Body of pancreas (tissue), 4 donors: ENCODE results near the gene SENP2. TPM values are rescaled to one million over a fixed set of nuclear protein-coding genes. Genes with fewer than 3 reads are reported as not detected.

Source experiments
- ATAC-seq: fragments of 150-250 bp; one replicate; pipeline ENCODE4 v1.9.1; 2016
- DNase-seq, 4 donors: peaks; one replicate each; pipeline ENCODE4 v3.0.0-alpha.2; 2019
- H3K27ac ChIP-seq, 4 donors: fragments of 200-600 bp; sonication (generic); 1 replicate in 3 of 4; 2 replicates in 1 of 4; pipeline versions ENCODE4 v1.5.1 to v1.6.1; 2016 to 2019; ENCODE audit warnings: mild to moderate bottlenecking in 1 of 4, mixed read lengths in 1 of 4, moderate library complexity in 1 of 4
- H3K27me3 ChIP-seq, 2 donors: fragments of 200-600 bp; sonication (generic); one replicate each; pipeline ENCODE4 v1.6.0; 2016; ENCODE audit warnings: mild to moderate bottlenecking in 1 of 2
- H3K36me3 ChIP-seq, 2 donors: fragments of 200-600 bp; sonication (generic); replicated peaks in 1 of 2; 2 replicates each; pipeline ENCODE4 v1.5.1; 2016; ENCODE audit warnings: low read depth in 2 of 2; ENCODE audit not compliant: insufficient read depth in 1 of 2
- H3K4me1 ChIP-seq: fragments of 200-600 bp; sonication (generic); one replicate; pipeline ENCODE4 v1.6.0; 2016
- H3K4me3 ChIP-seq, 2 donors: fragments of 200-600 bp; sonication (generic); 1 replicate in 1 of 2; 2 replicates in 1 of 2; pipeline ENCODE4 v1.5.1; 2016 to 2019
- H3K9me3 ChIP-seq, 3 donors: fragments of 200-600 bp; sonication (generic); 1 replicate in 2 of 3; 2 replicates in 1 of 3; pipeline ENCODE4 v1.5.1; 2016
- POLR2A ChIP-seq, 3 donors: fragments of 450-650 bp; IDR thresholded peaks; one replicate each; pipeline ENCODE4 v1.6.1; 2016; ENCODE audit warnings: antibody characterized with exemption in 3 of 3, mild to moderate bottlenecking in 2 of 3
- WGBS, 2 donors: methylation state at CpG; one replicate each; pipeline ENCODE4 v1.1.5; 2017; 5-methylcytosine and 5-hydroxymethylcytosine counted together
- intact Hi-C: fragments of 100-400 bp; cut with DNase I; formaldehyde crosslinking; loops from one replicate; pipeline ENCODE4 v1.15.1; 2023
- total RNA-seq, 2 donors: library from RNA; depleted of rRNA; stranded (reverse); fragments of >200 nt; gene quantifications; one replicate each; pipeline ENCODE4 v1.1.0, GENCODE V29; 2016
- TF ChIP-seq, protein P1 (sequence below), 7 experiments: fragments of 450-650 bp in 4 of 7; fragments of 200-600 bp in 3 of 7; sonication (generic) in 3 of 7; IDR thresholded peaks; one replicate each; pipeline ENCODE4 v1.5.1; 2016 to 2019; ENCODE audit warnings: antibody characterized with exemption in 7 of 7

Gene SENP2
- total RNA-seq, 2 donors from 2014 or later = 4.6 to 6.7 TPM

DNA sequence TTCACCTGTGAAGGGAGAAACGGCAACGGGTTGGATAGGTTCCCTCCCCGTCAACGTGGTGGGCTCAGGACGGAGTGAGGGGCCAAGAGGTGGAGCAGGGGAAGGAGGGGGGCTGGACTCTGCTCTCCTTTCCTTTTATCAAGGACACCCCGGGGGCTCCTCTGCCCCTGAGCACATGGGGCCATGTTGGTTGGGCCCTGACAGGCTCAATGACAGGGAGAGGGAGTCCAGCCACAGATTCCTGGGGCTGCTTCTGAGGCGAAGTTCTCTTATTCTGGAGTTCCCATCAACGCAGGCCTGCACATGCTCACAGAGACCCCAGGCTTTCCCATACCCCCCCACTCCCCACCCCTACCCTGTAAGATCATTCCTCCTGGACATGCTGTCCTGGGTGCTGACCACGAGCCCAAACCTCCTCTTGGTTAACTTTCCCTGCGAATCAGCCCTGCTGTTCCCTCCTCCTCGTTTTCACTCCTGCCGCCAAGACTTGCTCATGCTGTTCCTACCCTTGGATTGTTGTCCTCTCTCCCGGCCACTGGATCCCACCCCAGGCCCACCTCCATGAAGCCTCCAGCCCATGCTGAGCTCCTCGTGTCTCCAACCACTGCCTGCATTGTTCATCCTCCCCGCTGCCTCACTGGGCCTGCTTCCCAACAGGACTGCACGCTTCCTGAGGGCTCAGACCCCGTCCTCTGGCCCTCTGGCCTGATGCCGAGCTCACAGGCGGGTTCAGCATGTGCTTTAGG lies 61.2 kb downstream of the SENP2 start:
- 82 to 88% methylated on average over 17 to 19 of the region's 19 CpGs for WGBS, 2 donors
- intact Hi-C loops = no loop called here
- TF ChIP-seq, protein P1, sequence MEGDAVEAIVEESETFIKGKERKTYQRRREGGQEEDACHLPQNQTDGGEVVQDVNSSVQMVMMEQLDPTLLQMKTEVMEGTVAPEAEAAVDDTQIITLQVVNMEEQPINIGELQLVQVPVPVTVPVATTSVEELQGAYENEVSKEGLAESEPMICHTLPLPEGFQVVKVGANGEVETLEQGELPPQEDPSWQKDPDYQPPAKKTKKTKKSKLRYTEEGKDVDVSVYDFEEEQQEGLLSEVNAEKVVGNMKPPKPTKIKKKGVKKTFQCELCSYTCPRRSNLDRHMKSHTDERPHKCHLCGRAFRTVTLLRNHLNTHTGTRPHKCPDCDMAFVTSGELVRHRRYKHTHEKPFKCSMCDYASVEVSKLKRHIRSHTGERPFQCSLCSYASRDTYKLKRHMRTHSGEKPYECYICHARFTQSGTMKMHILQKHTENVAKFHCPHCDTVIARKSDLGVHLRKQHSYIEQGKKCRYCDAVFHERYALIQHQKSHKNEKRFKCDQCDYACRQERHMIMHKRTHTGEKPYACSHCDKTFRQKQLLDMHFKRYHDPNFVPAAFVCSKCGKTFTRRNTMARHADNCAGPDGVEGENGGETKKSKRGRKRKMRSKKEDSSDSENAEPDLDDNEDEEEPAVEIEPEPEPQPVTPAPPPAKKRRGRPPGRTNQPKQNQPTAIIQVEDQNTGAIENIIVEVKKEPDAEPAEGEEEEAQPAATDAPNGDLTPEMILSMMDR (IDR thresholded peaks at IDR 0.05) = no peak
- Histone ChIP-seq H3K9me3 (no peaks in the 10 kb centered on the region), H3K4me3 (no peak overlapping the region), H3K27me3 (no peaks in the 10 kb centered on the region), H3K27ac (no peak overlapping the region), H3K36me3 (no peaks in the 10 kb centered on the region), H3K4me1 (no peaks in the 10 kb centered on the region)
- ATAC-seq (no peak), DNase-seq (no peak)

DNA sequence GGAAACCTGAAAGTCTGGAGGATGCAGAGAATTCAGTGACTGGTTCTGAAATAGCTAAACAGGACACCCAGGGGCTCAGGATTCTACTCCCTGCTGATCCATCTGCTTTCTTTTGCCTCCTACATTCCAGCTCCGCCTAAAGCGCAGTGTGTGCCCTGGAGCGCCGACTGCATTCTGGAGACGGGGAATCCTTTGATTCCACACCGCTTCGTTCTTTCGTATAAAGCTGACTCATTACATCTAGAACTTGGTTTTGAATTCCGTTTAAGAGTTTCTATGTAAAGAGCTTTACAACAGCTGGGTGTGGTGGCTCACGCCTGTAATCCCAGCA lies 61.8 kb downstream of the SENP2 start:
- intact Hi-C loops = no loop called here
- Histone ChIP-seq H3K27me3 (no peaks in the 10 kb centered on the region), H3K4me3 (no peak overlapping the region), H3K4me1 (no peaks in the 10 kb centered on the region), H3K36me3 (no peaks in the 10 kb centered on the region), H3K27ac (no peak overlapping the region), H3K9me3 (no peaks in the 10 kb centered on the region)
- DNase-seq (no peak), ATAC-seq (no peak)
- 94 to 96% methylated on average over 10 of the region's 10 CpGs for WGBS, 2 donors
- TF ChIP-seq, protein P1 (IDR thresholded peaks at IDR 0.05) = no peak
- no peak for TF ChIP-seq POLR2A (IDR thresholded peaks at IDR 0.05)

DNA sequence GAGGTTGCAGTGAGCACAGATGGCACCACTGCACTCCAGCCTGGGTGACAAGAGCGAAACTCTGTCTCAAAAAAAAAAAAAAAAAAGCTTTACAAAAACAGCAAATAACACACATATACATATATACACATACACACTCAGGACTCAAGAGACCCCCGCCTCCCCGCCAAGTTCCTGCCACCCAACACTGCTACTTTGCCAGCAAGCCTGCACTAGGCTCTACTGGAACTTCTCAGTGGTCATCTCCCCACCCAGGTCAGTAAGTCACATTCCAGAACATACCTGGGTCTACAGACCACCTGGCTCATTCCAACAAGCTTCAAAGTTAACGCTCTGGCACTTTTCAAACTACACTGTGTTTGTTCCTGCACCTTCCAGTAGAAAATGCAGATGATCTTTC lies 62.3 kb downstream of the SENP2 start:
- intact Hi-C loops = no loop called here
- Histone ChIP-seq H3K27ac (no peak overlapping the region), H3K4me1 (no peaks in the 10 kb centered on the region), H3K36me3 (no peaks in the 10 kb centered on the region), H3K27me3 (no peaks in the 10 kb centered on the region), H3K9me3 (no peaks in the 10 kb centered on the region), H3K4me3 (no peak overlapping the region)
- no peak for ATAC-seq
- TF ChIP-seq, protein P1 (IDR thresholded peaks at IDR 0.05) = no peak
- TF ChIP-seq POLR2A (IDR thresholded peaks at IDR 0.05) = no peak
- no peak for DNase-seq
- WGBS, 2 donors = 87 to 95% methylated on average over 4 of the region's 4 CpGs

DNA sequence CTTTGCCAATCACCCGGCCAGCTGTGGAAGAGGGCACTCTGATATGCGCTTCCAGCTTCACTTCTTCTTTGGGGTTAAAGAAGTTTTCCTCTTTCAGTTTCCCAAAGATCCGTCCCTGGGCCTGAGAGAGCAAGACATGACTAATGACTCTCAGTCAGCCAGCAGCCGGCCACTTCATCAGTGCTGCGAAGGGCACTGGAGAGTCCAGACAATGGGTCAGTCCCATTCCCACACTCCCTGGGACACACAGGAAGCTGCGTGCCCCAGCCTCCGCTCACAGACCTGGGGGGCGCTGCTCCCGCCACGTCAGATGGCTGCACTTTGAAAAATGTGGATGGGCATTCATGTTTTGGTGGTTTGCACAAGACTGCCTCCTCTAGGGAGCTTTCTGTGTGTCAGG lies 63.3 kb downstream of the SENP2 start:
- 83 to 91% methylated on average over 4 to 10 of the region's 10 CpGs for WGBS, 2 donors
- Histone ChIP-seq H3K4me3 (no peak overlapping the region), H3K36me3 (no peaks in the 10 kb centered on the region), H3K27ac (no peak overlapping the region), H3K27me3 (no peaks in the 10 kb centered on the region), H3K4me1 (no peaks in the 10 kb centered on the region), H3K9me3 (no peaks in the 10 kb centered on the region)
- intact Hi-C loops = no loop called here
- ATAC-seq = no peak
- TF ChIP-seq POLR2A (IDR thresholded peaks at IDR 0.05) = no peak
- TF ChIP-seq, protein P1 (IDR thresholded peaks at IDR 0.05) = no peak
- DNase-seq = no peak

DNA sequence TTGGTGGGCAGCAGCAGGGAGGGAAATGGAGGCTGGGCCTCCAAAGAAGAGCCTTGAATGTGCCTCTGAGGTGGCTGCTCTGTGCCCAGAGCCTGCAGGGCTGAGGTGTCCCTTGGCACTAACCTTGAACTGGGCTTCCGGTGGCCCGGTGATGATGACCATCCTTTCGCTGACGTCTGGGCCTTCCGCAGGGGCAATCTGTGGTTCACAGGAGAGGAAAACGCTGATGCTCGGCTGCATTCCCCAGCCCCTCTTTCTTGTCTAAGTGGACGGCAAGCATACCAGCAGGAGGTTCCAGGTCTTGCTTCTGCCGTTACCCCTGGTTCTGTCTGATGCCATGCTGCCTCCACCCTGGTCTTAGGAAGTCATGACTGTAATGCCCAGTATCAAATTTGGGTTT lies 65.9 kb downstream of the SENP2 start:
- WGBS, 2 donors = 95% methylated on average over 5 to 9 of the region's 9 CpGs
- H3K9me3 ChIP-seq = no peaks in the 10 kb centered on the region
- H3K27me3 ChIP-seq = no peaks in the 10 kb centered on the region
- H3K4me3 ChIP-seq = no peak overlapping the region
- TF ChIP-seq, protein P1 (IDR thresholded peaks at IDR 0.05) = no peak
- TF ChIP-seq POLR2A (IDR thresholded peaks at IDR 0.05) = no peak
- intact Hi-C loops = no loop called here
- no peaks in the 10 kb centered on the region for H3K36me3 ChIP-seq
- DNase-seq (no peak), ATAC-seq (no peak)
- no peak overlapping the region for H3K27ac ChIP-seq
- H3K4me1 ChIP-seq = no peaks in the 10 kb centered on the region
